ENCODE data around the gene FGD3.
"Not testable (repeated sequence)": the region's sequence is repeated elsewhere in the genome, so short reads cannot be mapped to it uniquely, and the experiment has no call there.

FGD3 gene, protein sequence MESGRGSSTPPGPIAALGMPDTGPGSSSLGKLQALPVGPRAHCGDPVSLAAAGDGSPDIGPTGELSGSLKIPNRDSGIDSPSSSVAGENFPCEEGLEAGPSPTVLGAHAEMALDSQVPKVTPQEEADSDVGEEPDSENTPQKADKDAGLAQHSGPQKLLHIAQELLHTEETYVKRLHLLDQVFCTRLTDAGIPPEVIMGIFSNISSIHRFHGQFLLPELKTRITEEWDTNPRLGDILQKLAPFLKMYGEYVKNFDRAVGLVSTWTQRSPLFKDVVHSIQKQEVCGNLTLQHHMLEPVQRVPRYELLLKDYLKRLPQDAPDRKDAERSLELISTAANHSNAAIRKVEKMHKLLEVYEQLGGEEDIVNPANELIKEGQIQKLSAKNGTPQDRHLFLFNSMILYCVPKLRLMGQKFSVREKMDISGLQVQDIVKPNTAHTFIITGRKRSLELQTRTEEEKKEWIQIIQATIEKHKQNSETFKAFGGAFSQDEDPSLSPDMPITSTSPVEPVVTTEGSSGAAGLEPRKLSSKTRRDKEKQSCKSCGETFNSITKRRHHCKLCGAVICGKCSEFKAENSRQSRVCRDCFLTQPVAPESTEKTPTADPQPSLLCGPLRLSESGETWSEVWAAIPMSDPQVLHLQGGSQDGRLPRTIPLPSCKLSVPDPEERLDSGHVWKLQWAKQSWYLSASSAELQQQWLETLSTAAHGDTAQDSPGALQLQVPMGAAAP

DNA sequence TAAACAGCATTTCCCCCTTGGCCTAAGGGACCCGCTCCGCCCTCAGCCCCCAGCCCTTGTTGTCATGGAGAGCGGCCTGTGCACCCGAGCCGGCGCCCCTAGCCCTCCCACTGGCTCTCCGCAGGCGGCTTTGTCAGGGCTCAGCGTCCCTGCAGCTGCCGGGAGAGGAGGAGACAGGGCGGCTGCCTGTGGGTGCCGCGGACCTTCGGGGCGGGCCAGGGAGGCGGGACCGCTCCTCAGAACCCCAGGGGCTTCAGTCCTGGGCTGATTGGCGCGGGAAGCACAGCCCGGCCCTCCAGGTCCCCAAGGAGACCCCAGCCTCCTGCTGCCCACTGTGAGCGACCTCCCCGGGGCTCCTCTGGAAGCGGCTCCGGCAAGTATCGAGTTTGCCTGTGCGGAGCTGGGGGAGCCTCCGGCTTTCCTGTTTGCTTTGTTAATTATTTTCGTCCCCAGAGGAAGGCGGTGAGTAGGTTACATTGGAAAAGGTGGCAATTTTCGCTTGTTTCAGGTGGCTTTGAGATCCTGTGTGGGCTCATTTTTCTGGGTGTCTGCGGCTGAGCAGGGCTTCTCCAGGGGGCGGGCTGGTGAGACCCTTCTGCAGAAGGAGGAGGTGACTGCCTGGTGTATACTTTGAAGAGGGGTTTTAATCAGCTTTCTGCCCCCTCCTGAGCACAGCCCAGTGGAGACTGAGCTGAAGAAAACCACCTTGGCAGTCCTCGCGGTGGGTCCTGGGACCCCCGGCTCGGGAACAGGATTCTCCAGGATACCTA is at the start of gene FGD3:
TSS of gene FGD3 (plus strand) at position 256 of the 770 bp plus-strand sequence. CDS start 28,734 bp downstream, outside the sequence.
- peak in 1 of 2 donors; percentile 44 for DNase-seq

GRCh38 chr9:92905137-92905536 is 42.2 kb upstream of the FGD3 start:
- not testable (repeated sequence) for DNase-seq

- DNase-seq, result no peak
These were observed 35.5 kb upstream of the FGD3 start for GRCh38 chr9:92911511-92912475.

GRCh38 chr9:92917176-92917800 is 30.0 kb upstream of the FGD3 start:
- DNase-seq, result no peak

- no peak for DNase-seq
These were observed 26.9 kb upstream of the FGD3 start for GRCh38 chr9:92920437-92920836.

GRCh38 chr9:92931606-92932005 is 15.7 kb upstream of the FGD3 start:
- no peak for DNase-seq

- no peak for DNase-seq
These were observed 13.0 kb upstream of the FGD3 start for GRCh38 chr9:92934321-92934720.

DNA sequence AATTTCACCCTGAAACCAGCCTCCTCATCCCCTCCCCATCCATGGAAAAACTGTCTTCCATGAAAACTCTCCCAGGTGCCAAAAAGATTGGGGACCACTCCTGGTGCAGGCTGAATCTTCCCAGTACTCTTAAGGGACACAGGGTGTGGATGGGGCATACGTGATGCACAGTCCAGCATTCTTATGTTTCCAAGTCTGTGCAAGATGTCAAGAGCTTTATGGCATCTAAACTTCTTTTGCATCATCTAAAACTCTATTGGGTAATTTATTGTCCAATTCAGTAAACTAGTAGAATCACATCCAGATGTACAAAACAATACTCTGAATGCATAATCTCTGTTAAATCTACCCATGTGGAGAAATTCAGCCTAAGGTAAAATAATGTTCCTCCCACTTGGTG is 9.3 kb upstream of the FGD3 start:
- no peak for DNase-seq

GRCh38 chr9:92941861-92942260 is 5.5 kb upstream of the FGD3 start:
- DNase-seq, result no peak

- DNase-seq, result no peak
These were observed 4.4 kb upstream of the FGD3 start for GRCh38 chr9:92942688-92943616.

GRCh38 chr9:92944921-92945320 is 2.4 kb upstream of the FGD3 start:
- no peak for DNase-seq

DNA sequence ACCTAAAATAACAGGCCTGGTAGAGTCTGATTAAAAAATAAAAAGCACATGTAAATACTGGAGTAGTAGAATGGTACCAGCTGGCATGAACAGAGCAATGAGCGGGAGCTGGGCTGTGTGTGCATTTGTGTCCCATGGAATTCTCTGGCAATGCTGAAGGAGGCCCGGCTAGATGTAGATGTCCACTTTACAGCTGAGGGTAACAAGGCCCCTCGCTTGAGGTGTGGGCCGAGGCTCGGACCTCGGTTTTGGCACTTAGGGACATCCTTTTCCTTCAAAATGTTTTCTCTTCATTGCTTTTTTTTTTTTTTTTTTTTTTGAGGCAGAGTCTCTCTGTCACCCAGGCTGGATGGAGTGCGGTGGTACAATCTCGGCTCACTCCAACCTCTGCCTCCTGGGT is 1.5 kb upstream of the FGD3 start:
- no peak for DNase-seq

DNA sequence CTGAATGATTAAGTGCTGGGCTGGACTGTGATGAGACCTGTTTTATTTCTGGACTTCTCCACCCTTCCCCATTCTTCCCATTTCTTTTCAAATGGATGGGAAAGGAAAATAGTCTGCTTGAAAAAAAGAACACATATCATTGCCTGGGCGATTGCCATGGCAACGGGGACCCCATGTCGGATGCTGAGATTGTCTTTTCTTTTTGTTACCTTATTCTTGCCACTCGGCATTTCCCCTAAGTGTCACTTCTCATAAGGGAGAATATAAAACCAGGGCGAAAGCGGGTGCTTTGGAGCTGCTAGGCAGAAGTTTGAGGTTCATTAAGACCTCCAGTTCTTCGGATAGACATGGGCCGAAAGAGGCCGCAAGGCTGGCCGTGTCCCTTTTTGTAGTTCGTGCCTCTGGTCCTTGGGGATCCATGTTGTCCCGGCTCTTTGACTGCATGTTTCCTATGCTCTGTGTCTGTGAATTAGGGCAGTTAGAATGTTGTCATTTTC is 763 bp downstream of the FGD3 start:
- DNase-seq, result no peak

DNA sequence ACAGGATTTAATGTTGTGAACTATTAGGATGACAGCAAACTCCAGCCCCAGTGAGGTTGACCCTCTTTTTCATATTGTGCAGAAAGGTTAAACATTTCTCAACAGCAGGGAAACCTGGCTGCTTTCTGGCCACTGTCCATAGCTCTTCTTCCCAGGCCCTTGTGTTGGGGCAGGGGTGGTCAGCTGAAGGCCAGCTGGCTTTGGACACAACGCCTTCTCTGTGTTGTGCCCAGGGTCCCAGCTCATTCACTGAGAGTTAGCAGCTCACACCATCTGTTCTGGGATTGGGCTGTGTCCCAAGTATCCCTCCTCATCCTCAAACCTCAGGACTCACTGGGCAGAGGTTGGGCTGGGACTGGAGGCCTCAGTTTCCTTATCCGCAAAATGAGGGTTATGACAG is 1.3 kb downstream of the FGD3 start:
- DNase-seq, result no peak

DNA sequence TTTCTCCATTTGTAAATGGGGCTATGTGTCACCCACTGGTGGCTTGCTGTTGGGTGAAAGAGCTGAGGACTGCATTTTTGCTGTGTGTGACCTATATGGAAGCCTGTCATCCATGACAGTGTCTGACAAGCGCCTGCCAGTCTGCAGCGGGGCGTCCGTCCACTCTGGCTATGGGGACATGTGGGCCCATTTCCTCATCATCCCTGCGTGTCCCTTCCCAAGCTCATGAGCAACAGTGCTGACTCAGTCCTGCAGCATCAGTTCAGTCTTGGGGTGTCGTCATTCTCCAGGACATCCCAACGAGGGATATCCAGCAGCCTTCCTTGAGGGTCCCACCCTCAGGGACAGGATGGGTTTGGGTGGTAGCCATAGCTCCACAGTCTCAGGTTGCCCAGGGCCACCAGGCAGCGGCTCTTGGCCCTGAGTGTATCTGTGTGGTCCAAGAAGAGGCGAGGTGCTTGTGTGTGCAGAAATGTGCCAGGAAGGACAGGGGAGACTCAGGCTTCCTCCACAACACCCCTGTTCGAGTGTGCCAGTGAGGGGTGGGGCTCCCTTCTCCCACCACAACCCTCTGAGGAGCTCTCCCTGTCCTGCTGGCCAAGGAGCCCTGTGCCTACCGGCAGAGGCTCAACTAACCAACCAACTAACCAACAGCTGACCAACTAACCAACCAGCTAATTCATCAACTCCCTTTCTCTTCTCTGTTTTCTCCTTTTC is 2.1 kb downstream of the FGD3 start:
- no peak for DNase-seq

DNA sequence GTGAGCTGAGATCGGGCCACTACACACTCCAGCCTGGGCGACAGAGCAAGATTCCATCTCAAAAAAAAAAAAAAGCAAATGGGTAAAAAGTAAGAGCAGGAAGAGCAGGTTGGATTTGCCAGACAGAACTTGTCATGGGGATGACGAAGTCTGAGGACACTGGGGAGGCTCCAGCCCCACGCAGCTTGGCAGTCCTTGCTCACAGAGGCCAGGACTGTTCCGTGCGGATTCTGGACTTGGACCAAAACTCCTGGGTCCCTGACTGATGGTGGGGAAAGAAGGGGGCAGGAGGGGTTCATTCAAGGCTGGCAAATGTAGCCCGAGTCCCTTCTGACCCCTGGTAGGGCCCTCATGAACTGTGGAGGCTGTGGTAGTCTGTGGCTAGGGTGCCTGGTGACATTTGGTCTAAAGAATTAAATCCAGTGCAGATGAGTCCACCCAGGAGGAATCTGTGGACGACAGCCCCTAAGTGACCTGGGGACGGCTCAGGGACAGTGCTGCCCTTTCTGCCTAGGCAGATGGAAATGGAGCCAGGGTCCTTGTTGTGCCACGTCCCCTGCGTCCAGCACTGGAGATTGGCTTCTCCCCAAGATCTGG is 3.1 kb downstream of the FGD3 start:
- DNase-seq, result no peak

DNA sequence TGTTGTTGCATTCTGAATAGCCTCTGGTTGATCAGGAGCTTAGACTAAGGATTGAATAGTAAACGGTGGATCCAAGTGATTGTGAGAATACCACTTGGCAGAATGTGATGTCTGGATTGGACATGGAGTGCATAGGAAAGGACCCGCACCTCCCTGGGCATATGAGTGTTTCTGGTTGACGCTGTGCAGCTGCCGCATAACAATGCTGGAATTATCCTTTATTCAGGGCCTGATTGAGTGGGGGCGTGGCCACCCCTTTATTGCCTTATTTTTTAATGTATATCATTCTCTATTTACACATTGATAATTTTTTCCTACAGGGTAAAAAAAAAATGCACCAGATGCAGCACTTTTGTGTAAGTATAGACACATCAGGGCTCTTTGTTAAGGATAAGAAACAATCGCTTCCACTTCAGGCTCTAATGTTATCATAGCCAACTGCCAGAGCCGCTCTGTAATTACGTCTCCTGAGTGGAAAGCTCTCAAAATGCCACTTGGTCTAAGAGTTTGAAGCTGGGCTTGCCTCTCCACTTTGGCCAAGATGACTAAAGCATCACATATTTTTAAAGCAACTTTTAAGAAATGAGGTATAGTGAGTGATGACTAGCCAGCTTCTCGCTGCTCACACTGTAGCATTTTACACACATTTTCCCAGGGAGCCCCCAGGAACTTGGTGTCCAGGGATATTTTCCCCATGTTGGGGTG is 5.7 kb downstream of the FGD3 start:
- no peak for DNase-seq

- peak; percentile 75 to 82 for DNase-seq
These were observed 6.9 kb downstream of the FGD3 start for GRCh38 chr9:92954049-92954861.
